ENCODE measurements around the gene PAQR3.
"Not testable (repeated sequence)": the region's sequence is repeated elsewhere in the genome, so short reads cannot be mapped to it uniquely, and the experiment has no call there.

Gene PAQR3

GRCh38 chr4:78868712-78869111 is 70.5 kb downstream of the PAQR3 start:
- in situ Hi-C loops (cut with HindIII; ENCODE audit: low pct_ligation_motif_present, low pct_unique_long_range_greater_than_20kb, low sequenced_read_pairs): loop anchor here (25.0 kb wide), 1 partner anchor 256 kb away; no protein-coding TSS in a partner anchor
- DNase-seq: not testable (repeated sequence)

GRCh38 chr4:78865451-78865850 is 73.8 kb downstream of the PAQR3 start:
- DNase-seq: no peak
- in situ Hi-C loops (cut with HindIII; ENCODE audit: low pct_ligation_motif_present, low pct_unique_long_range_greater_than_20kb, low sequenced_read_pairs): loop anchor here (25.0 kb wide), 1 partner anchor 253 kb away; no protein-coding TSS in a partner anchor

GRCh38 chr4:78864405-78865024 is 74.7 kb downstream of the PAQR3 start:
- DNase-seq: peak; percentile 77
- in situ Hi-C loops (cut with HindIII; ENCODE audit: low pct_ligation_motif_present, low pct_unique_long_range_greater_than_20kb, low sequenced_read_pairs): loop anchor here (25.0 kb wide), 1 partner anchor 252 kb away; no protein-coding TSS in a partner anchor

GRCh38 chr4:78863991-78864390 is 75.2 kb downstream of the PAQR3 start:
- no peak for DNase-seq
- in situ Hi-C loops (cut with HindIII; ENCODE audit: low pct_ligation_motif_present, low pct_unique_long_range_greater_than_20kb, low sequenced_read_pairs): loop anchor here (25.0 kb wide), 1 partner anchor 252 kb away; no protein-coding TSS in a partner anchor

- in situ Hi-C loops (cut with HindIII; ENCODE audit: low pct_ligation_motif_present, low pct_unique_long_range_greater_than_20kb, low sequenced_read_pairs): loop anchor here (25.0 kb wide), 1 partner anchor 251 kb away; no protein-coding TSS in a partner anchor
- DNase-seq: no peak
Measured at GRCh38 chr4:78863254-78863869, 75.9 kb downstream of the PAQR3 start.

- in situ Hi-C loops (cut with HindIII; ENCODE audit: low pct_ligation_motif_present, low pct_unique_long_range_greater_than_20kb, low sequenced_read_pairs): loop anchor here (25.0 kb wide), 1 partner anchor 250 kb away; no protein-coding TSS in a partner anchor
Measured at GRCh38 chr4:78862314-78862737, 76.9 kb downstream of the PAQR3 start.

More at GRCh38 chr4:78862314-78862737, 76.9 kb downstream of the PAQR3 start:
- DNase-seq: peak; percentile 22

Measured in ACHN (cell line).